GM12878 (cell line): Measurements from ENCODE around the gene ZNF808. TPM values are rescaled to one million over a fixed set of nuclear protein-coding genes. Genes with fewer than 3 reads are reported as not detected.

Source experiments
- ATAC-seq: fragments of 200-7000 bp; cut with Tn5 transposase; 3 replicates; pipeline ENCODE4 v1.9.1; 2020; ENCODE audit warnings: mild to moderate bottlenecking, moderate library complexity
- BruUV-seq: library from RNA; stranded (reverse); fragments of 400-500 nt; replicated peaks from 2 replicates; lab custom pipeline; 2021; lab: Mats Ljungman, UMichigan
- CTCF ChIA-PET: fragments of 300-600 bp; sonication (Branson Sonifier 250); formaldehyde crosslinking; extraction: SDS; loops from one replicate; lab custom pipeline; 2021; ENCODE audit warnings: inconsistent platforms; lab: Yijun Ruan, JAX
- POLR2A ChIA-PET: fragments of 350-600 bp; formaldehyde crosslinking; extraction: SDS; loops from one replicate; lab custom pipeline; 2021; ENCODE audit warnings: inconsistent platforms; lab: Charles Lee
- RAD21 ChIA-PET: fragments of 300-600 bp; sonication (Branson Sonifier 250); formaldehyde crosslinking; loops from one replicate; lab custom pipeline; 2023; ENCODE audit warnings: antibody characterized with exemption; ENCODE audit not compliant: unreplicated experiment; lab: Charles Lee
- SMC1A ChIA-PET: fragments of 300-600 bp; sonication (Branson Sonifier 250); formaldehyde crosslinking; loops from one replicate; lab custom pipeline; 2023; ENCODE audit not compliant: unreplicated experiment, uncharacterized antibody; lab: Charles Lee
- DNase-seq: peaks from one replicate; pipeline ENCODE4 v3.0.0-alpha.2; 2011; ENCODE audit warnings: low read depth, low spot score
- FAIRE-seq: peaks from 3 replicates; lab custom pipeline; 2011; peaks lifted over from hg19 to GRCh38; lab: Jason Lieb, UNC
- H2AFZ ChIP-seq: 2 replicates; pipeline ENCODE4 v1.6.0; 2011; ENCODE audit warnings: low read depth, low read length, control low read depth; ENCODE audit not compliant: control insufficient read depth
- H3K27ac ChIP-seq: 2 replicates; pipeline ENCODE4 v1.5.1; 2011; ENCODE audit warnings: control low read depth; ENCODE audit not compliant: control insufficient read depth, insufficient read depth
- H3K27me3 ChIP-seq, 2 experiments: replicated peaks in 1 of 2; 2 replicates each; pipeline versions ENCODE4 v1.6.0 to v1.6.1; 2011; ENCODE audit warnings: low read length in 1 of 2; ENCODE audit not compliant: control insufficient read depth in 2 of 2, insufficient read depth in 2 of 2
- H3K36me3 ChIP-seq, 2 experiments: 2 replicates each; pipeline ENCODE4 v1.5.1; 2011; ENCODE audit warnings: low read length in 1 of 2; ENCODE audit not compliant: control insufficient read depth in 2 of 2, insufficient read depth in 2 of 2
- H3K4me1 ChIP-seq: 2 replicates; pipeline ENCODE4 v1.6.1; 2011; ENCODE audit warnings: mild to moderate bottlenecking, low read length, moderate library complexity, mixed read lengths; ENCODE audit not compliant: control insufficient read depth, insufficient read depth
- H3K4me2 ChIP-seq: 2 replicates; pipeline ENCODE4 v1.6.0; 2011; ENCODE audit warnings: control low read depth; ENCODE audit not compliant: control insufficient read depth, insufficient read depth
- H3K4me3 ChIP-seq: fragments of 200-600 bp; sonication (generic); 2 replicates; pipeline ENCODE4 v1.5.1; 2016
- H3K79me2 ChIP-seq: 2 replicates; pipeline ENCODE4 v1.6.0; 2011; ENCODE audit warnings: low read length; ENCODE audit not compliant: control insufficient read depth, insufficient read depth
- H3K9ac ChIP-seq: 2 replicates; pipeline ENCODE4 v1.8.0; 2011; ENCODE audit warnings: low read length, control low read depth, mixed read lengths; ENCODE audit not compliant: control insufficient read depth, insufficient read depth
- H3K9me3 ChIP-seq: replicated peaks from 3 replicates; pipeline ENCODE4 v1.5.1; 2011; ENCODE audit warnings: mild to moderate bottlenecking, low read length; ENCODE audit not compliant: control insufficient read depth, insufficient read depth
- H4K20me1 ChIP-seq: 2 replicates; pipeline ENCODE4 v1.6.0; 2011; ENCODE audit not compliant: control insufficient read depth, insufficient read depth
- ATF7 ChIP-seq: fragments of 450-650 bp; IDR thresholded peaks from 2 replicates; pipeline ENCODE4 v1.6.1; 2016; ENCODE audit warnings: low read depth, mild to moderate bottlenecking
- CEBPB ChIP-seq, 2 experiments: fragments of 150-350 bp in 1 of 2; IDR thresholded peaks; 2 replicates each; pipeline ENCODE4 v1.6.1; 2012 to 2014; ENCODE audit warnings: low read depth in 2 of 2, low read length in 2 of 2, borderline replicate concordance in 1 of 2, inconsistent platforms in 1 of 2
- DPF2 ChIP-seq: fragments of 450-650 bp; IDR thresholded peaks from 2 replicates; pipeline ENCODE4 v1.6.1; 2017; ENCODE audit warnings: mild to moderate bottlenecking
- EED ChIP-seq: sonication (generic); IDR thresholded peaks from 2 replicates; pipeline ENCODE4 v1.6.1; 2016; ENCODE audit warnings: antibody characterized with exemption, low read depth
- EP300 ChIP-seq, 2 experiments: fragments of 150-350 bp in 1 of 2; IDR thresholded peaks; 2 replicates each; pipeline ENCODE4 v1.6.1; 2011 to 2012; ENCODE audit warnings: low read depth in 2 of 2, low read length in 2 of 2, borderline replicate concordance in 1 of 2, improper control_type of control experiment in 1 of 2, inconsistent platforms in 1 of 2; ENCODE audit not compliant: control insufficient read depth in 1 of 2
- ETV6 ChIP-seq, 2 experiments: fragments of 450-650 bp in 1 of 2; IDR thresholded peaks in 1 of 2; conservative IDR thresholded peaks in 1 of 2; 2 replicates each; pipeline ENCODE4 v1.6.1; 2014; ENCODE audit warnings: antibody characterized with exemption in 1 of 2, borderline replicate concordance in 1 of 2, low read depth in 1 of 2, mild to moderate bottlenecking in 1 of 2, moderate library complexity in 1 of 2
- GATAD2B ChIP-seq: fragments of 450-650 bp; conservative IDR thresholded peaks from 2 replicates; pipeline ENCODE4 v1.6.1; 2017; ENCODE audit warnings: low read depth, mild to moderate bottlenecking, moderate library complexity
- IKZF2 ChIP-seq, 2 experiments: fragments of 450-650 bp; IDR thresholded peaks; 2 replicates each; pipeline ENCODE4 v1.6.1; 2017; ENCODE audit warnings: mild to moderate bottlenecking in 2 of 2, moderate library complexity in 2 of 2
- IRF3 ChIP-seq: fragments of 450-650 bp; IDR thresholded peaks from 2 replicates; pipeline ENCODE4 v1.6.1; 2014; ENCODE audit warnings: mild to moderate bottlenecking
- IRF4 ChIP-seq: IDR thresholded peaks from 2 replicates; pipeline ENCODE4 v1.6.1; 2011; ENCODE audit warnings: low read depth, low read length
- JUNB ChIP-seq: IDR thresholded peaks from 2 replicates; pipeline ENCODE4 v1.6.1; 2016; ENCODE audit warnings: antibody characterized with exemption, mild to moderate bottlenecking
- JUND ChIP-seq: IDR thresholded peaks from 2 replicates; pipeline ENCODE4 v1.6.1; 2012; ENCODE audit warnings: low read depth, mild to moderate bottlenecking, low read length, improper control_type of control experiment, moderate library complexity
- MTA2 ChIP-seq: fragments of 450-650 bp; IDR thresholded peaks from 2 replicates; pipeline ENCODE4 v1.6.1; 2016; ENCODE audit warnings: low read depth, mild to moderate bottlenecking, moderate library complexity
- MTA3 ChIP-seq: IDR thresholded peaks from 2 replicates; pipeline ENCODE4 v1.6.1; 2012; ENCODE audit warnings: low read length, inconsistent platforms, borderline replicate concordance
- NFXL1 ChIP-seq: fragments of 450-650 bp; IDR thresholded peaks from 2 replicates; pipeline ENCODE4 v1.6.1; 2017; ENCODE audit warnings: antibody characterized with exemption, mild to moderate bottlenecking, borderline replicate concordance
- NFYB ChIP-seq: IDR thresholded peaks from 2 replicates; pipeline ENCODE4 v1.6.1; 2011; ENCODE audit warnings: low read depth, mild to moderate bottlenecking, low read length, improper control_type of control experiment, moderate library complexity; ENCODE audit not compliant: insufficient read depth
- NR2C1 ChIP-seq: fragments of 450-650 bp; IDR thresholded peaks from 2 replicates; pipeline ENCODE4 v1.6.1; 2017; ENCODE audit warnings: antibody characterized with exemption, mild to moderate bottlenecking, moderate library complexity
- NR2F1 ChIP-seq: fragments of 450-650 bp; conservative IDR thresholded peaks from 2 replicates; pipeline ENCODE4 v1.6.1; 2017; ENCODE audit warnings: mild to moderate bottlenecking
- NRF1 ChIP-seq: conservative IDR thresholded peaks from 2 replicates; pipeline ENCODE4 v1.6.1; 2011; ENCODE audit warnings: mild to moderate bottlenecking, low read depth, low read length, improper control_type of control experiment
- ZBTB33 ChIP-seq: fragments of 450-650 bp; IDR thresholded peaks from 2 replicates; pipeline ENCODE4 v1.6.1; 2017; ENCODE audit warnings: mild to moderate bottlenecking
- WGBS: methylation state at CpG from one replicate; pipeline ENCODE4 v1.1.6; 2016; ENCODE audit warnings: low lambda C conversion rate; ENCODE audit not compliant: insufficient replicate concordance, insufficient coverage; ENCODE audit errors: missing lambda C conversion rate; 5-methylcytosine and 5-hydroxymethylcytosine counted together
- in situ Hi-C: fragments of 300-500 bp; cut with MboI; formaldehyde crosslinking; loops from 9 replicates; pipeline ENCODE4 v1.14.3; 2018; ENCODE audit warnings: mixed read lengths
- intact Hi-C: fragments of 100-400 bp; cut with micrococcal nuclease; formaldehyde crosslinking; loops from one replicate; pipeline ENCODE4 v1.14.2; 2022; ENCODE audit not compliant: unreplicated experiment
- polyA plus RNA-seq, 11 experiments: library from polyadenylated mRNA; depleted of rRNA in 4 of 11; unstranded in 6 of 11; stranded (reverse) in 5 of 11; fragments of >200 nt; fragmentation: Nextera tagmentation in 4 of 11; fragmentation: Illumina TruSeq in 1 of 11; extraction: Ambion mirVana in 4 of 11; extraction: Trizol in 1 of 11; gene quantifications; 1 replicate in 1 of 11; 2 replicates in 10 of 11; pipeline versions ENCODE4 v1.2.1 to v1.2.3, GENCODE V29; 2011 to 2016; ENCODE audit warnings: inconsistent platforms in 2 of 11, missing spikeins in 2 of 11, low read depth in 1 of 11
- total RNA-seq, 4 experiments: library from RNA; depleted of rRNA in 3 of 4; stranded (reverse); fragments of >200 nt in 3 of 4; fragmentation: Illumina TruSeq in 1 of 4; extraction: Trizol in 1 of 4; gene quantifications; 2 replicates each; pipeline versions ENCODE4 v1.2.1 to v1.2.3, GENCODE V29; 2013 to 2021

The ZNF808 gene
- total and polyA plus RNA-seq, 10 of the 15 experiments (the other 5 are each of a cell fraction or from before 2014, with no cell fraction given), result 2.1 to 20.2 (median 7.2) TPM

GRCh38 chr19:52542984-52543664, 15.7 kb downstream of the ZNF808 start (continued):
- TF ChIP-seq IKZF2 (IDR thresholded peaks at IDR 0.05) (peak; percentile 90 to 91), IRF4 (peak; percentile 75; the same call in 1 of the 2 replicates), EP300 (IDR thresholded peaks at IDR 0.05; ENCODE audit: borderline replicate concordance in 1 of 2, control insufficient read depth in 1 of 2, low read depth in 2 of 2, low read length in 2 of 2) (0 out of 4 replicates have a peak, but pooled peaks of 1 of the 2 experiments have one; percentile 39), ETV6 (conservative IDR thresholded peaks at IDR 0.05 in 1 of 2, IDR thresholded peaks at IDR 0.05 in 1 of 2; ENCODE audit: borderline replicate concordance in 1 of 2, low read depth in 1 of 2) (peak in 1 of 2 experiments; percentile 93; a peak in 2 of 4 replicates), MTA3 (no peak), MTA2 (peak; percentile 79; the same call in 1 of the 2 replicates), NFYB (no peak), NR2F1 (peak; percentile 94), DPF2 (peak; percentile 87), EED (peak; percentile 82), GATAD2B (no peak)

GRCh38 chr19:52554216-52554971, 26.9 kb downstream of the ZNF808 start:
- H3K36me3 ChIP-seq, result peaks cover 6 to 29% of the 10 kb centered on the region in 2 experiments
- H3K79me2 ChIP-seq, result no peaks in the 10 kb centered on the region
- WGBS, result 98% methylated on average over 15 of the region's 15 CpGs
- no peak overlapping the region for H3K4me2 ChIP-seq
- no peak overlapping the region for H3K4me3 ChIP-seq
- ChIA-PET POLR2A (no interaction called here), CTCF (no interaction called here), SMC1A (interaction anchor here (0.6 kb wide), 1 partner anchor 22 kb away, joined by 5 read pairs; no protein-coding TSS in a partner anchor), RAD21 (no interaction called here)
- BruUV-seq, result no TSS peak
- DNase-seq (no peak), ATAC-seq (no peak), FAIRE-seq (no peak)
- intact Hi-C loops (no loop called here), in situ Hi-C loops (no loop called here)
- H3K9me3 ChIP-seq, result peaks cover 56% of the 10 kb centered on the region
- H3K9ac ChIP-seq, result no peak overlapping the region
- no peak overlapping the region for H2AFZ ChIP-seq
- no peak overlapping the region for H3K27ac ChIP-seq
- H4K20me1 ChIP-seq, result no peaks in the 10 kb centered on the region
- no peaks in the 10 kb centered on the region for H3K4me1 ChIP-seq
- H3K27me3 ChIP-seq, result no peaks in the 10 kb centered on the region
- TF ChIP-seq ATF7 (no peak), JUND (no peak), IRF4 (no peak), NFXL1 (no peak), NRF1 (no peak), NR2C1 (no peak), IRF3 (no peak), ZBTB33 (no peak), JUNB (no peak), CEBPB (IDR thresholded peaks at IDR 0.05; ENCODE audit: borderline replicate concordance in 1 of 2, low read depth in 2 of 2, low read length in 2 of 2) (no peak)
